ENCODE results near the gene SLC35F1. TPM values are rescaled to one million over a fixed set of nuclear protein-coding genes. Genes with fewer than 3 reads are reported as not detected.

SLC35F1 gene
- total and polyA plus RNA-seq, 8 donors, result under 0.01 to 6.8 (median 0.38) TPM; not detected in 2

DNA sequence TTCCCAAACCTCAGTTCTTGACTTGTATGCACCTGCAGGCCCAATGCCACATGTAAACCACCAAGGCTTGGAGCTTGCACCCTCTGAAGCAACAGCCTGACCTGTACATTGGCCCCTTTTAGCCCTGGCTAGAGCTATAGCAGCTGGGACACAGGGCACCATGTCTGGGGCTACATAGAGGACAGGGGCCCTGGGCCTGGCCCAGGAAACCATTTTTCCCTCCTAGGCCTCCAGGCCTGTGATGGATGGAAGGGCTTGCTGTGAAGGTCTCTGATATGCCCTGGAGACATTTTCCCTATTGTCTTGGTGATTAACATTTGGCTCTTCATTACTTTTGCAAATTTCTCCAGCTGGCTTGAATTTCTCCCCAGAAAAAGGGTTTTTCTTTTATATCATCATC, 64.6 kb downstream of the SLC35F1 start:
- DNase-seq, result no peak
- Histone ChIP-seq H3K27me3 (no peaks in the 10 kb centered on the region), H3K4me3 (no peak overlapping the region), H3K4me1 (no peaks in the 10 kb centered on the region), H3K36me3 (no peaks in the 10 kb centered on the region), H3K27ac (no peak overlapping the region), H3K9me3 (peaks cover 0 to 12% (median 9%) of the 10 kb centered on the region in 4 donors)
- intact Hi-C loops (cut with DNase I; ENCODE audit: low total_unique reads), result no loop called here
- TF ChIP-seq, protein P1, sequence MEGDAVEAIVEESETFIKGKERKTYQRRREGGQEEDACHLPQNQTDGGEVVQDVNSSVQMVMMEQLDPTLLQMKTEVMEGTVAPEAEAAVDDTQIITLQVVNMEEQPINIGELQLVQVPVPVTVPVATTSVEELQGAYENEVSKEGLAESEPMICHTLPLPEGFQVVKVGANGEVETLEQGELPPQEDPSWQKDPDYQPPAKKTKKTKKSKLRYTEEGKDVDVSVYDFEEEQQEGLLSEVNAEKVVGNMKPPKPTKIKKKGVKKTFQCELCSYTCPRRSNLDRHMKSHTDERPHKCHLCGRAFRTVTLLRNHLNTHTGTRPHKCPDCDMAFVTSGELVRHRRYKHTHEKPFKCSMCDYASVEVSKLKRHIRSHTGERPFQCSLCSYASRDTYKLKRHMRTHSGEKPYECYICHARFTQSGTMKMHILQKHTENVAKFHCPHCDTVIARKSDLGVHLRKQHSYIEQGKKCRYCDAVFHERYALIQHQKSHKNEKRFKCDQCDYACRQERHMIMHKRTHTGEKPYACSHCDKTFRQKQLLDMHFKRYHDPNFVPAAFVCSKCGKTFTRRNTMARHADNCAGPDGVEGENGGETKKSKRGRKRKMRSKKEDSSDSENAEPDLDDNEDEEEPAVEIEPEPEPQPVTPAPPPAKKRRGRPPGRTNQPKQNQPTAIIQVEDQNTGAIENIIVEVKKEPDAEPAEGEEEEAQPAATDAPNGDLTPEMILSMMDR (IDR thresholded peaks at IDR 0.05), result no peak
- TF ChIP-seq POLR2AphosphoS5 (IDR thresholded peaks at IDR 0.05) (no peak), POLR2A (IDR thresholded peaks at IDR 0.05) (no peak), EP300 (IDR thresholded peaks at IDR 0.05) (no peak)

DNA sequence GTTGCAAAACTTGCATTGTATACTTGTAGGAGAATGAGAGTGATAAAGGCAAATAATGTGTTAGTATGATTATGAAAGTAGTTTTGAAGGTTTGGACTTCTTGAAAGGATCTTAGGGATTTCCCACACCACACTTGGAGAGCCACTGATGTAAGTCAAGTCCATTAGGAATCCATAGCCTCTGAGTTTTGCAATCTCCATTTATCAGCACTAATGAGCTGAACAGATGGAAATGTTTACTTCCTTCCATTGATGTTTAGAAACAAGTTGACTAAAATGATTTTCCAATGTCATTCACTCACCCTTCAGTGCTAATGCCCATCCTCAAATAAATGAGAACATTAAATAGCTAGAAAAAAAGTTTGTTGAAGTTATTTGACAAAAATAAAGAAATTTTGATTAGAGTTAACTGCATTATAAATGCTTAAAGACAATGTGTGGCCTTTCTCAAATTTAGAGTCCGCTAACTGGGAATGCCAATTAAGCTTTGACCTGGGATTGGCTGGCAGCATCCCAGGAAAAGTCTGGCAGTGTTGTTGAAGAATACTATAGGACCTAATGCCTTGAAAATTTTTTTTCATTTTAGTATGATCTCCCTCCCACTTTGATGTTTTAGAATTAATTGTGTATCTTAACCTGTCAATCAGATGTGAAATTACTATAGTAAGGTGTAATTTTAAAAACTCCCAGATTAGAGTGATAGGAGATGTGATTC, 68.0 kb downstream of the SLC35F1 start:
- Histone ChIP-seq H3K27me3 (no peaks in the 10 kb centered on the region), H3K36me3 (no peaks in the 10 kb centered on the region), H3K4me1 (no peaks in the 10 kb centered on the region), H3K4me3 (no peak overlapping the region), H3K27ac (no peak overlapping the region), H3K9me3 (peaks cover 0 to 12% (median 9%) of the 10 kb centered on the region in 4 donors)
- intact Hi-C loops (cut with DNase I; ENCODE audit: low total_unique reads), result no loop called here
- TF ChIP-seq EP300 (IDR thresholded peaks at IDR 0.05) (no peak), POLR2AphosphoS5 (IDR thresholded peaks at IDR 0.05) (no peak), POLR2A (IDR thresholded peaks at IDR 0.05) (no peak)
- TF ChIP-seq, protein P1 (IDR thresholded peaks at IDR 0.05), result no peak
- WGBS, 5 donors, result 63 to 83% (median 79%) methylated on average over 1 of the region's 1 CpG
- peak in 1 of 2 donors; percentile 16 for DNase-seq

DNA sequence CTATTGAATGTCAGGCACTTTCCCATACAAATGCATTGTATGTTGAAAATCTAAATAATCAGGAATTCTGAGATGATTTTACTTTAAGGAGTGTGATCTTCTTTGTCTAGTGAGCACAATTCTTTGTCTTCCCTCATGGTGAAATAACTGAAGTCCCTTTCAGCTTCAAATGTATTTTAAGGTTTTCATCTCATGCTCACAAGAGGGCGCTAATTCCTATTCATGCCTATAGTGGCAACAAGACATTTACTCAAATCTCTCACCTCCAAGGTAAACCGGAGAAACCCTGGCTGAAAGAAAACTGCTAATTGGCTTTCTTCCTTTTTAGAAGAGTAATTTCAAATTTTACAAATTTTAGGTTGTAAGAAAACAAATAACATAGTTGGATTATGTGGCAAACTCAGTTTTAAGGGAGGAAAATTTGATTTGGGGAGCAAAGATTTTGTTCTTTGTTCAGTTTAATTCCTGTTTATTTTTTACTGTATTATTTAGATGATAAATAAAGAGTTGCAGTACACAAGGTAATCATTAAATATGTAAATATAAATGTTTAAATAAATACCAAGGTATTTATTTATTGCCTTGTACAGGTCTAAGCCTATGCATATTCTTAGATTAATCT, 69.1 kb downstream of the SLC35F1 start:
- no peak for TF ChIP-seq POLR2AphosphoS5 (IDR thresholded peaks at IDR 0.05)
- TF ChIP-seq, protein P1 (IDR thresholded peaks at IDR 0.05), result peak in 4 of 7 experiments; percentile 24 to 50 (median 33)
- no peak for TF ChIP-seq POLR2A (IDR thresholded peaks at IDR 0.05)
- no peak for TF ChIP-seq EP300 (IDR thresholded peaks at IDR 0.05)
- 5 to 12% (median 6%) methylated on average over 2 of the region's 2 CpGs for WGBS, 5 donors
- Histone ChIP-seq H3K4me3 (no peak overlapping the region), H3K36me3 (no peaks in the 10 kb centered on the region), H3K27me3 (no peaks in the 10 kb centered on the region), H3K9me3 (peaks cover 0 to 9% (median 8%) of the 10 kb centered on the region in 4 donors), H3K27ac (no peak overlapping the region), H3K4me1 (no peaks in the 10 kb centered on the region)
- intact Hi-C loops (cut with DNase I; ENCODE audit: low total_unique reads), result no loop called here
- DNase-seq, result peak in 1 of 2 donors; percentile 74

DNA sequence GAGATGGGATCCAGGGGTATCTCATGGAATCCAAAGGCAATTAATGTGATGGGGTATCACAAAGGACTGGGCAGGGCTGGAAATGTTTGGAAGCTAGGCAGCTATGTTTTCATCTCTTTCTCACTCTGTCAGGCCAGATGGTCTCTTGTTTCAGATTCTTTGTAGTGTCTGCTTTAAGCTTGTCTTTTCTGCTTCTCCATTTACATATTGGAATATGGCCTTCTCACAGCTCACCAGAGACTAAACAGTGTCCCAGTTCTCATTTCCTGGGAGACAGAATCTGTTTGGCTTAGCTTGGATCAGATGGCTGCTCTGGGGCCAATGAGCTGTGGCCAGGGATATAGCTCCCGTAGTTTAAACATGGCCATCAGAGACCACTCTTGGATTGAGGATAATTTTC, 78.9 kb downstream of the SLC35F1 start:
- no peak for DNase-seq
- intact Hi-C loops (cut with DNase I; ENCODE audit: low total_unique reads), result no loop called here
- Histone ChIP-seq H3K36me3 (no peaks in the 10 kb centered on the region), H3K4me3 (no peak overlapping the region), H3K9me3 (no peaks in the 10 kb centered on the region), H3K27me3 (no peaks in the 10 kb centered on the region), H3K27ac (no peak overlapping the region), H3K4me1 (no peaks in the 10 kb centered on the region)
- TF ChIP-seq POLR2AphosphoS5 (IDR thresholded peaks at IDR 0.05) (no peak), EP300 (IDR thresholded peaks at IDR 0.05) (no peak), POLR2A (IDR thresholded peaks at IDR 0.05) (no peak)
- TF ChIP-seq, protein P1 (IDR thresholded peaks at IDR 0.05), result no peak
- WGBS, 5 donors, result 67 to 83% (median 79%) methylated on average over 1 of the region's 1 CpG
